ENCODE results near the gene PRKAA2.
"Not testable (repeated sequence)": the region's sequence is repeated elsewhere in the genome, so short reads cannot be mapped to it uniquely, and the experiment has no call there.

The PRKAA2 gene

DNA sequence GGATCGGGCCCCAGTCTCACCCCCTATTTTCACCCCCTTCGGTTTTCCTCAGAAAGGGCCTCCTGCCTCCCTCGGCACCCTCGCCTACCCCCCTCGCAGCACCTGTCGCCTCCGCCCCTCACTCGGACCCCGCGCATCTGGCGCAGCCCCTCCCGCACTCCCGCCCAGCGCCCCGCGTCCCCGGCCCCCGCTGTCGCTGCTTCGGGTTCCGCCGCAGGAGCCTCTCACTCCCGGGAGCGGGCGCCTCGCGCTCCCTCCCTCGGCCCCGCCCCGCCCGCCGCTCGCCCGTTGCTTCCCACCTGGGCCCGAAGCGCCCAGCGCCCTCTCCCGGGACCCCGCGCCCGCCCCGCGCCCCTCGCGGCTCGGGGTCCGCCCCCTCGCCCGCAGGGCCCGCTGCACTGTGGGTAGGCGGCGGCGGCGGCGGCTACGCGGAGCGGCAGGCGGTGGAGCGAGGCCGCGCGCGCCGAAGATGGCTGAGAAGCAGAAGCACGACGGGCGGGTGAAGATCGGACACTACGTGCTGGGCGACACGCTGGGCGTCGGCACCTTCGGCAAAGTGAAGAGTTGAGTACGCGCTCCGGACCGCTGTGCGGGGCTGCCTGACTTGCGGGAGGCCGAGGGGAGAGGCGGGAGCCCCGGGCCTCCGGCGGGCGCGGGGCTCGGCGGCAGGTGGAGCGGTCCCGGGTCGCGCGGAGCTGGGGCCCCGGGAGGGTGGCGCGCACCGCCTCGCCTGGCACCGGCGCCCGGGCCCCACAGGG, at the start of gene PRKAA2:
TSS of gene PRKAA2 (plus strand) at position 396 of the 758 bp plus-strand sequence. CDS start at position 470, 74 bp downstream.
- no peaks in the 10 kb centered on the region for H3K4me1 ChIP-seq (ENCODE audit: control insufficient read depth, insufficient read depth, low read length)
- H3K4me3 ChIP-seq (ENCODE audit: low read length) = peak within 1 kb of the TSS; percentile 31
- no peaks in the 10 kb centered on the region for H3K36me3 ChIP-seq (ENCODE audit: control insufficient read depth, insufficient read depth, low read length)
- no peaks in the 10 kb centered on the region for H3K9me3 ChIP-seq (ENCODE audit: control insufficient read depth, low read length)
- peak within 1 kb of the TSS; percentile 55 for H3K9ac ChIP-seq (ENCODE audit: low read length)
- peaks cover 24% of the 10 kb centered on the region for H3K27me3 ChIP-seq (ENCODE audit: control insufficient read depth, insufficient read depth, low read length)

DNA sequence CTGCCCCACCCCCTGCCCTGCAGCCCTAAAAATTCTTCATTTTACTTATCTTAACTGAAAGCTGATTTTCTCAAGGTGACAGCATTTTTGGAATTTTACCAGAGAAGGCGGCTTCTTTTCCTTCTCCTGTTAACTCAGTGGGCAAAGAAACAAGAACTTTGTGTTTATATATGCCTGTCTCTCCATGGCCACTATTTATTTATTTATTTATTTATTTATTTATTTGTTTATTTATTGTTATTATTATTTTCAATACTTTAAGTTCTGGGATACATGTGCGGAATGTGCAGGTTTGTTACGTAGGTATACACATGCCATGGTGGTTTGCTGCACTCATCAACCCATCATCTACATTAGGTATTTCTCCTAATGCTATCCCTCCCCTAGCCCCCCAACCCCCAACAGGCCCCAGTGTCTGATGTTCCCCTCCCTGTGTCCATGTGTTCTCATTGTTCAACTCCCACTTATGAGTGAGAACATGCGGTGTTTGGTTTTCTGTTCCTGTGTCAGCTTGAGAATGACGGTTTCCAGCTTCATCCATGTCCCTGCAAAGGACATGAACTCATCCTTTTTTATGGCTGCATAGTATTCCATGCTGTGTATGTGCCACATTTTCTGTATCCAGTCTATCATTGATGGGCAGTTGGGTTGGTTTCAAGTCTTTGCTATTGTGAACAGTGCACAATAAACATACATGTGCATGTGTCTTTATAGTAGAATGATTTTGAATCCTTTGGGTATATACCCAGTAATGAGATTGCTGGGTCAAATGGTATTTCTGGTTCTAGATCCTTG, 49.5 kb upstream of the PRKAA2 start:
- H3K27me3 ChIP-seq (ENCODE audit: control insufficient read depth, insufficient read depth, low read length); H3K4me3 ChIP-seq (ENCODE audit: low read length); H3K4me1 ChIP-seq (ENCODE audit: control insufficient read depth, insufficient read depth, low read length); H3K9me3 ChIP-seq (ENCODE audit: control insufficient read depth, low read length); H3K36me3 ChIP-seq (ENCODE audit: control insufficient read depth, insufficient read depth, low read length); H3K9ac ChIP-seq (ENCODE audit: low read length): not testable (repeated sequence)

DNA sequence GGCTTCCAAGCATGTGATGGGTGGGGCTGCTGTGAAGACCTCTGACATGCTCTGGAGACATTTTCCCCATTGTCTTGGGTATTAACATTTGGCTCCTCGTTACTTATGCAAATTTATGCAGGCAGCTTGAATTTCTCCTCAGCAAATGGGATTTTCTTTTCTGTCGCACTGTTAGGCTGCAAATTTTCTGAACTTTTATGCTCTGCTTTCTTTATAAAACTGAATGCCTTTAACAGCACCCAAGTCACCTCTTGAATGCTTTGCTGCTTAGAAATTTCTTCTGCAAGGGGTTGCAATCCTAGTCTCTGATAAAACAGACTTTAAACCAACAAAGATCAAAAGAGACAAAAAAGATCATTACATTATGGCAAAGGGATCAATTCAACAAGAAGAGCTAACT, 35.0 kb upstream of the PRKAA2 start:
- not testable (repeated sequence) for H3K27me3 ChIP-seq (ENCODE audit: control insufficient read depth, insufficient read depth, low read length); H3K4me1 ChIP-seq (ENCODE audit: control insufficient read depth, insufficient read depth, low read length); H3K4me3 ChIP-seq (ENCODE audit: low read length); H3K9me3 ChIP-seq (ENCODE audit: control insufficient read depth, low read length); H3K36me3 ChIP-seq (ENCODE audit: control insufficient read depth, insufficient read depth, low read length); H3K9ac ChIP-seq (ENCODE audit: low read length)

DNA sequence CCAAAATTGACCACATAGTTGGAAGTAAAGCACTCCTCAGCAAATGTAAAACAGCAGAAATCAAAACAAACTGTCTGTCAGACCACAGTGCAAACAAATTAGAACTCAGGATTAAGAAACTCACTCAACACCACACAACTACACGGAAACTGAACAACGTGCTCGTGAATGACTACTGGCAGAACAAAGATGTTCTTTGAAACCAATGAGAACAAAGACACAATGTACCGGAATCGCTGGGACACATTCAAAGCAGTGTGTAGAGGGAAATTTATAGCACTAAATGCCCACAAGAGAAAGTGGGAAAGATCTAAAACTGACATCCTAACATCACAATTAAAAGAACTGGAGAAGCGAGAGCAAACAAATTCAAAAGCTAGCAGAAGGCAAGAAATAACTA, 34.3 kb upstream of the PRKAA2 start:
- not testable (repeated sequence) for H3K36me3 ChIP-seq (ENCODE audit: control insufficient read depth, insufficient read depth, low read length); H3K27me3 ChIP-seq (ENCODE audit: control insufficient read depth, insufficient read depth, low read length); H3K4me1 ChIP-seq (ENCODE audit: control insufficient read depth, insufficient read depth, low read length); H3K9ac ChIP-seq (ENCODE audit: low read length); H3K4me3 ChIP-seq (ENCODE audit: low read length); H3K9me3 ChIP-seq (ENCODE audit: control insufficient read depth, low read length)

DNA sequence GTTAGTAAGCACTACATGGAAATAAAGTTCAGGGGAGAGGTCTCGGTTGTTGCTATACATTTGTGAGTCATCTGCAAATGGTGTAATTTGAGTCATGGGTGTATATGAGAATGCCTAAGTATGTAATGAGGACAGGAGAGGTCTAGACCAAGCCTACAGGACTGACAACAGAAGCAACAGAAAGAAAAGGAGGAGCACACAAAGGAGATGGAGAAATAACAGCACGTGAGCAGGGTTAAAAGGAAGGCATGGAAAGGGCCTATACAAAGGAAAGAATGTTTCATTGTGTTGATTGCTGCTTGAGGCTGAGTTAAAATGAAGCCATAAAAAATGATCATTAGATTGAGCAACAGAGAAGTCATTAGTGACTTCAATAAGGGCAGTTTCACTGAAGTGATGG, 28.0 kb upstream of the PRKAA2 start:
- H3K27me3 ChIP-seq (ENCODE audit: control insufficient read depth, insufficient read depth, low read length) = no peaks in the 10 kb centered on the region

GRCh38 chr1:56625819-56626440, 19.2 kb upstream of the PRKAA2 start:
- no peak overlapping the region for H3K4me3 ChIP-seq (ENCODE audit: low read length)
- peaks cover 4% of the 10 kb centered on the region for H3K4me1 ChIP-seq (ENCODE audit: control insufficient read depth, insufficient read depth, low read length)

More for the DNA sequence above, 28.0 kb upstream of the PRKAA2 start:
- H3K4me3 ChIP-seq (ENCODE audit: low read length) = no peak overlapping the region
- H3K9me3 ChIP-seq (ENCODE audit: control insufficient read depth, low read length) = no peaks in the 10 kb centered on the region
- no peaks in the 10 kb centered on the region for H3K36me3 ChIP-seq (ENCODE audit: control insufficient read depth, insufficient read depth, low read length)
- no peak overlapping the region for H3K9ac ChIP-seq (ENCODE audit: low read length)
- no peaks in the 10 kb centered on the region for H3K4me1 ChIP-seq (ENCODE audit: control insufficient read depth, insufficient read depth, low read length)

DNA sequence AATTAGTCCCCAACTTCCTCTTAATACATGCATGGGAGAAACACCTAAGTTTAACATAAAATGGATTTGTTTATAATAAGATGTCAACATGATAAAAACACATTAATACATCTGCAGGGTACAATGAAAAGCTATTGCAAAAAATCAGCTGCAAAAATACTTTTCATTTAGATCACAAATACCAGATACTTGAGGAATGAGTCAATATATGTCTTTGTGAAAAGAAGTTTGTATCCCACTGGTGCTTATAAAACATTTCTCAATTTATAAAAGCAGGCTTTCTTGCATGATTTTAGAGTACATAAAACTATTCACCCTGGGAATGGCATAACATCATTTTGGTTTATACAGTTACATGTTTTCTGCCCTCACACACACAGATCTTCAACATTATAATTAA, 18.6 kb upstream of the PRKAA2 start:
- Histone ChIP-seq H3K36me3 (ENCODE audit: control insufficient read depth, insufficient read depth, low read length) (no peaks in the 10 kb centered on the region), H3K9me3 (ENCODE audit: control insufficient read depth, low read length) (no peaks in the 10 kb centered on the region), H3K4me3 (ENCODE audit: low read length) (no peak overlapping the region), H3K9ac (ENCODE audit: low read length) (no peak overlapping the region), H3K27me3 (ENCODE audit: control insufficient read depth, insufficient read depth, low read length) (no peaks in the 10 kb centered on the region), H3K4me1 (ENCODE audit: control insufficient read depth, insufficient read depth, low read length) (peaks cover 4% of the 10 kb centered on the region)

More at GRCh38 chr1:56625819-56626440, 19.2 kb upstream of the PRKAA2 start:
- Histone ChIP-seq H3K9ac (ENCODE audit: low read length) (no peak overlapping the region), H3K9me3 (ENCODE audit: control insufficient read depth, low read length) (no peaks in the 10 kb centered on the region), H3K36me3 (ENCODE audit: control insufficient read depth, insufficient read depth, low read length) (no peaks in the 10 kb centered on the region), H3K27me3 (ENCODE audit: control insufficient read depth, insufficient read depth, low read length) (no peaks in the 10 kb centered on the region)

DNA sequence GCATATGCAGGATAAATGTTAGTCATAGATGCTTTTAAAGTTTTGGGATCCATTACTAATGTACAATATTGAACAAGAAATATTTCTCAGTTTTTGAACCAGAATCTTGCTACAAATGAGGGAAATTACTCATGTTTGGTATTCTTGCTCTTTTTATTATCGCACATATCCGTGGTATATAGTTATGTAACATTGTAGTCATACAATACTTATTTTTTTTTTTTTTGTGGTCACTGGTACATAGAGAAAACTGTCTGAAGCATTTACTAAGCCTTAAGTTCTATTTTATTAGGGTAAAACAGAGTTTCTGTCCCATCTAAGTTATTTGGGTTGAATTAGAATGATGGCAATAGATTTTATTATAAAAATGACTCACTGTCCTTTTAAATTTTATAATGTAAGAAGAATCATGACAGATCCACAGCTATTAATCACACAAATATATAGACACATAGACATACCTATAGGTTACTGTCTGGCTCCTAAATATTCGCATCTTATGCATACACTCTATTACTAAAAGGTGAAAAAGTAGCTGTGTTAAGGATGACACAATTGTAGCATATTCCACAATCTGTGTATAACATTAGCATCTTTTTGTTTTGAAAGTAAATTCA, 18.0 kb upstream of the PRKAA2 start:
- Histone ChIP-seq H3K9ac (ENCODE audit: low read length) (no peak overlapping the region), H3K4me3 (ENCODE audit: low read length) (no peak overlapping the region), H3K27me3 (ENCODE audit: control insufficient read depth, insufficient read depth, low read length) (no peaks in the 10 kb centered on the region), H3K9me3 (ENCODE audit: control insufficient read depth, low read length) (no peaks in the 10 kb centered on the region), H3K36me3 (ENCODE audit: control insufficient read depth, insufficient read depth, low read length) (no peaks in the 10 kb centered on the region), H3K4me1 (ENCODE audit: control insufficient read depth, insufficient read depth, low read length) (peaks cover 4% of the 10 kb centered on the region)

DNA sequence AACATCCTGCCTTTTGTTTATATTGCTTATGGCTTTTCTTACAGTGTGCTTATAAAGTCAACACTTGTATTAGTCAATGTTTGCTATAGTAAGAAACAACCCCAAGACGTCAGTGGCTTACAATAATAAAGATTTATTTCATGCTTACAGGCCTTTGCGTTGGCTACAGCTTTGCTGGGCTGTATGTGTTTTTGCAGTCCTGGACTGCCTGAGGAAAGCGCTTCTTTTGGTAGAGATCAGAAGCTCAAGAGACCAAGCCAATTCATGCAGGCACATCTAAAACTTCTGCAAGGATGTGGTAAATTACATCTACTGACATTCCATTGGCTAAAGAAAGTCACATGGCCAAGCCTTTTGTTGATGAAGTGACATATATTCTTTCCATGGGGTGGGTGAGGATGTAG, 17.5 kb upstream of the PRKAA2 start:
- peaks cover 4% of the 10 kb centered on the region for H3K4me1 ChIP-seq (ENCODE audit: control insufficient read depth, insufficient read depth, low read length)
- no peak overlapping the region for H3K9ac ChIP-seq (ENCODE audit: low read length)
- H3K4me3 ChIP-seq (ENCODE audit: low read length) = no peak overlapping the region
- no peaks in the 10 kb centered on the region for H3K27me3 ChIP-seq (ENCODE audit: control insufficient read depth, insufficient read depth, low read length)
- H3K36me3 ChIP-seq (ENCODE audit: control insufficient read depth, insufficient read depth, low read length) = no peaks in the 10 kb centered on the region
- H3K9me3 ChIP-seq (ENCODE audit: control insufficient read depth, low read length) = no peaks in the 10 kb centered on the region

- Histone ChIP-seq H3K4me1 (ENCODE audit: control insufficient read depth, insufficient read depth, low read length) (peaks cover 4% of the 10 kb centered on the region), H3K27me3 (ENCODE audit: control insufficient read depth, insufficient read depth, low read length) (no peaks in the 10 kb centered on the region), H3K36me3 (ENCODE audit: control insufficient read depth, insufficient read depth, low read length) (no peaks in the 10 kb centered on the region), H3K9ac (ENCODE audit: low read length) (no peak overlapping the region), H3K9me3 (ENCODE audit: control insufficient read depth, low read length) (no peaks in the 10 kb centered on the region), H3K4me3 (ENCODE audit: low read length) (no peak overlapping the region)
These were observed 14.3 kb upstream of the PRKAA2 start for GRCh38 chr1:56630786-56631185.

- H3K36me3 ChIP-seq (ENCODE audit: control insufficient read depth, insufficient read depth, low read length) = no peaks in the 10 kb centered on the region
- H3K4me3 ChIP-seq (ENCODE audit: low read length) = no peak overlapping the region
- H3K27me3 ChIP-seq (ENCODE audit: control insufficient read depth, insufficient read depth, low read length) = no peaks in the 10 kb centered on the region
- no peaks in the 10 kb centered on the region for H3K9me3 ChIP-seq (ENCODE audit: control insufficient read depth, low read length)
- peaks cover 4% of the 10 kb centered on the region for H3K4me1 ChIP-seq (ENCODE audit: control insufficient read depth, insufficient read depth, low read length)
- H3K9ac ChIP-seq (ENCODE audit: low read length) = no peak overlapping the region
These were observed 13.2 kb upstream of the PRKAA2 start for GRCh38 chr1:56631901-56632300.

GRCh38 chr1:56634981-56635380, 10.1 kb upstream of the PRKAA2 start:
- H3K9ac ChIP-seq (ENCODE audit: low read length) = no peak overlapping the region
- no peak overlapping the region for H3K4me3 ChIP-seq (ENCODE audit: low read length)
- H3K27me3 ChIP-seq (ENCODE audit: control insufficient read depth, insufficient read depth, low read length) = no peaks in the 10 kb centered on the region
- H3K36me3 ChIP-seq (ENCODE audit: control insufficient read depth, insufficient read depth, low read length) = no peaks in the 10 kb centered on the region
- H3K9me3 ChIP-seq (ENCODE audit: control insufficient read depth, low read length) = no peaks in the 10 kb centered on the region
- no peaks in the 10 kb centered on the region for H3K4me1 ChIP-seq (ENCODE audit: control insufficient read depth, insufficient read depth, low read length)

All from mucosa of stomach (tissue), 1 donor.